Hippocampal formation (tissue), 2 donors: Measurements from ENCODE around the gene GOLGA8N.
A peak's percentile ranks its signal among the peaks of the same experiment; 100 is the strongest.
"Not testable (repeated sequence)": the region's sequence is repeated elsewhere in the genome, so short reads cannot be mapped to it uniquely, and the experiment has no call there.

Experiments used
- DNase-seq, 2 donors: peaks; one replicate each; lab custom pipeline; 2025; lab: John Stamatoyannopoulos, UW

GOLGA8N gene

DNA sequence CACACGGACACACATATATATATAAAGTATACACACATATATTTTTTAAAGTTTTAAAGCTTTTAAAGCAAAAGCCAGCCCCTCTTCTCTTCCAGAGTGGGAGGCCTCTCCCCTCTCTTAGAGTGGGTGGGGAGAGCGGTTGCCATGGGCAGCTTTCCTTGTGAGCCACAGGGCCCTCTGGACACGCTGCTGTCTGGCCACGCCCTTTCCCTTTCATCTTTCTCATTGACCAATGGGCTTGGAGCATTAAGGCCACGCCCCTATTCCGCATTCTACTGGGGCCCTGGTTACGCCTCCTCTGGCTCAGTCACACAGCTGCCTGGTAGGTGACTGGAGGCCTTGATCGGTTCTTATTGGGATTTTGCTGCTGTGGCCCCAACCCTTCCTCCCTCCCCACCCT is at the start of gene GOLGA8N:
Gene GOLGA8N, plus strand, starts transcription at position 306 of the 400 bp plus-strand sequence.
- not testable (repeated sequence) for DNase-seq

DNA sequence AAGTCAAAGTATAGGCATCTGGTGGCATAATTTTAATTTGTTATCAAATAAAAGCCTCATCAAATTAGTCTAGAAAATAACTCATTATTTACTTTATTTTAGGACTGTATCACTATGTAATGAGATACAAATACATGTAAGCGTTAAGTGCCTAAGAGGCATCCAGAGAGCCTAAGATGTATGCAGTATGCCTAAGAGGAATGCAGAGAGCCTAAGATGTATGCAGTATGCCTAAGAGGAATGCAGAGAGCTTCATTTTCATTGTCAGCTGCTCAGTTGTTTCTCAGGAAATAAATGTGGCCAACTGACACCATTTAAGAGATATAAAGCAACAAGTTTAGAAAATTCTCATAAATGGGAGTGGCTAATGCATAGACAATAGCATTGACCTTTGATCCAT is 49.8 kb upstream of the GOLGA8N start:
- DNase-seq: not testable (repeated sequence)

DNA sequence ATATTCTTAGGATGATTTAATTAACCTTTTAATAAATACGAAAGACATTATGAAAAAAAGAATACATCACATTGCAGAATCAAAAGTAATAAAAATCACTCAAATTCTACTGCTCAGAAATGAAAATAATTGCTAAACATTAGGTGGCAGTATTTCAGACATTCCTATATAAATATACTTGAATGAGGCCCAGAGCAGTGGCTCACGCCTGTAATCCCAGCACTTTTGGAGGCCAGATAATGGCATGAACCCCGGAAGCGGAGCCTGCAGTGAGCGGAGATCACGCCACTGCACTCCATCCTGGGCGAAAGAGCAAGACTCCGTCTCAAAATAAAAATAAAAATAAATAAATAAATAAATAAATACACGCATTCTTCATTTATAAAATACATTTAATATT is 48.1 kb upstream of the GOLGA8N start:
- DNase-seq: not testable (repeated sequence)

DNA sequence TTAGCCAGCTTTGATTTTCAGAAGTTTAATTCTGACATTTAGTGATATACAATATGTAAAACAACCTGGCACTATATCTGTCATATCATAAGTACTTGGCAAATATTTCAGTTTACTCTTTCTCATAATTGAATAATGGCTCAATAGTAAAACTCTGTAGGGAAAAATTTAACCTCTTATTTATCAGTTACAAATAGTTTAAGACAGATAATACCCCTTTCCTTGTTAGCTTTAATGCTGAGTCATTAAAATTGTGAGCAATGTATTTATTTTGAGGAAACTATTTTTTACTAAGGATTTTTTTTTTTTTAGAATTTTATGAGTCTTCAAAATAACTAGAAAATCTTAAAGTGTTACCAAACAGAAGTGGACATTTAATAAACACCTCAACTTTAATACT is 38.7 kb upstream of the GOLGA8N start:
- not testable (repeated sequence) for DNase-seq

DNA sequence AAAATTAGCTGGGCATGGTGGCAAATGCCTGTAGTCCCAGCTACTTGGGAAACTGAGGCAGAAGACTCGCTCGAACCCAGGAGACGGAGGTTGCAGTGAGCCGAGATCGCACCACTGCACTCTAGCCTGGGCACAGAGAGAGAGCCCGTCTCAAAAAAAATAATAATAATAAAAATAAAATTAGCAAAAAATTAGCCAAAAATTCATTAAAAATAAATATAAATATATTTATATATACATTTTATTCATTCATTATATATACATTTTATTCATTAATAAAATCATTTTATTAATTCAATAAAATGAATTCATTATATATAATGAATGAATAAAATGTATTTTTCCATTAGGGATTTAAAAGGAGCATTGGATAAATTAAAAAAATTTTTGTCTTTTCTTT is 31.1 kb upstream of the GOLGA8N start:
- not testable (repeated sequence) for DNase-seq

DNA sequence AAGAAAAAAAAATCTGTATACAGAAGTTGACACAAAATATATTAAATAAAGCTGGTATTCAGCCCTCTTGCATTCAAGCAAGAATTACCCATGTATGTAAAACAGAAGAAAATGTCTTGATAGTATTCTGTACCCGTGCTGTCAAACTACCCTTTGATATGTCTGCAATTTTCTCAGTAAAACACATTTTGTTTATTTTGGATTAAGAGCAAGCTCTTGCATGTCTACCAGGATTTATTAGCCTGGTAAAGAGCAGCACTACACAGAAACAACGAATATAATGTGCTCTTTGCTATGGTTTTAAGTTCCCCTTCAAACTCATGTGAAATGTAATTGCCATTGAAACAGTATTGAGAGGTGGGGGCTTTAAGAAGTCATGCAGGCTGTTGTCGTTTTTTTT is 24.3 kb upstream of the GOLGA8N start:
- DNase-seq: not testable (repeated sequence)

DNA sequence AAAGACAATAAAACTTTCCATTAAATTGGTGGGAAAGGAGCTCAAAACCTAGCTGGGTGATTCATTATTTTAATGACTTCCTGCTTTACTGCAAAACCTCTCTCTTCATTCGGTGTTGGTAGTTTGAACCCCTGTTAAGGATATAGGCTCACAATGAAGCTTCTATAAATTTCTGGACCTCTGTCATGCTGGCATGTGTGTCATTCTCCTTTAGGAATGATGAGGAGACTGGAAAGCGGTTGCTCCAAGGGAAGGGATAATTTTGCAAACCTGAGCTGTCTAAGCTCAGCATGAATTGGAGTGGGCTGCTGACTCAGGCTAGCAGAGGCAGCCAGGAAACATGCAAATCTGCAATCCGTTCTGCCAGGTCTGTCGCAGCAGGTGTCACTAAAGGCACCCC is 14.8 kb upstream of the GOLGA8N start:
- DNase-seq: not testable (repeated sequence)

DNA sequence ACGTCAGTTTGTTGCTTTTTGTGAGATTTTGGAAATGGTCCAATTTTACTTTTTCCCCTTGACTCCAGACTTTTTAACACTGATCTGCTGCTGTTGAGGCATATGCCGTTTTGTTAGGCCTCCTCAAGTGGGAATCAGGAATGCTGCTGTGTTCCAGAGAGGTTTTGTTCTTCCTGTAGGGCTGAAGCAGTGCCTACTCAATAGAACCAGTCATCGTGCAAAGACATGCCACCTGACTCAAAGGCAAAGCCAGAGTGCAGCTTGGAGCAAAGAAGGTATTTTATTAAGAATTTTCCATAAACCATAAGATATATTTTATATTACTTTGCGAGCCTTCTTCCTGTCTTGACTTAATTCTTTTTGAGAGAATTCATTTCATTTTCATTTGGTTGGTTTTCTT is 7.4 kb upstream of the GOLGA8N start:
- DNase-seq: not testable (repeated sequence)

DNA sequence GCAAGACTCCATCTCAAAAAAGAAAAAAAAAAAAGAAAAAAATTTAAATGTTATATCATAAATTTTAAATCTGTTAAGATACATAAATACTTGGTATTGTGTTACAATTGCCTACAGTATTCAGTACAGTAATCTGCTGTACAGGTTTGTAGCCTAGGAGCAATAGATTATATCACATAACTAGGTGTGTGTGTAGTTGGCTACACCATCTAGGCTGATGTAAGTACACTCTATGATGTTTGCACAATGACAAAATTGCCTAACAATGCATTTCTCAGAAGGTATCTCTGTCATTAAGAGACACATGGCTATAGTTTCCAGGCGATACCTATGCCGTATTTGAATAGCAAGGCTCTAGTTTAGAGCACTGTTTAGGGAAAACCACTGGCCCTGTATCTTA is 16.3 kb downstream of the GOLGA8N start:
- DNase-seq: not testable (repeated sequence)

DNA sequence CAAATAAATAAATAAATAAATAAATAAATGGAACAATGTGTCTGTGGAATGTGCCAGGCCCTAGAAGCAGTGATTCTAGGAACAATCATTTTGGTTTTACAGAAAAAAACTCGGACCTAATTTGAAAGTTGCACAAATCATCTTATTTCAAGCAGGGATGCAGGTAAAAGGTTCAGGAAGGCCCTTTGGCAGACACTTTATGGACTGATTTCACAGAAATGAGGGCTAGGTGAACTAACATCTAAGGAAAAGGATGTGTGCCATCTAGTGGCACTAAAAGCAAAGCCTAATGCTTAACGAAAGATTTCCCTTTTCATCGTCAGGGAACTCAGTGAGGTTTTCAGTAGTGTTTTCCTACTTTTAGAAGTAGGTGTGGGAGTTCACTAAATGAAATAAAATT is 17.5 kb downstream of the GOLGA8N start:
- DNase-seq: not testable (repeated sequence)

DNA sequence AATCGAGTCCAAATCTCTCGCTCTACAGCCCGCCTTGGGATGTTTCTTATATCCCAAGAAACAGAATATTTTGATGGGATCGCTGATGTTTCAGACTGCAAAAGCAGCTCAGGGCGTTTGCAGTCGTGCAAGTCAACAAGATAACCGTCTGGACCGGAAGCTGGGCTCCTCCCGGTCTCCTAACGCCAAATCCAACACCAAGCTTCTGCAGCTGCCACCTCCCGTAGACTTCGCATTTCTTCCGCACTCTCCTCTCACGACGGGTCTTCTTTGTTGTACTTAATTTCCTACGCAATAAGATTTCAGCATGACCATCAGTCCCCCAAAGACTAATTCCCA is 21.4 kb downstream of the GOLGA8N start:
- not testable (repeated sequence) for DNase-seq

DNA sequence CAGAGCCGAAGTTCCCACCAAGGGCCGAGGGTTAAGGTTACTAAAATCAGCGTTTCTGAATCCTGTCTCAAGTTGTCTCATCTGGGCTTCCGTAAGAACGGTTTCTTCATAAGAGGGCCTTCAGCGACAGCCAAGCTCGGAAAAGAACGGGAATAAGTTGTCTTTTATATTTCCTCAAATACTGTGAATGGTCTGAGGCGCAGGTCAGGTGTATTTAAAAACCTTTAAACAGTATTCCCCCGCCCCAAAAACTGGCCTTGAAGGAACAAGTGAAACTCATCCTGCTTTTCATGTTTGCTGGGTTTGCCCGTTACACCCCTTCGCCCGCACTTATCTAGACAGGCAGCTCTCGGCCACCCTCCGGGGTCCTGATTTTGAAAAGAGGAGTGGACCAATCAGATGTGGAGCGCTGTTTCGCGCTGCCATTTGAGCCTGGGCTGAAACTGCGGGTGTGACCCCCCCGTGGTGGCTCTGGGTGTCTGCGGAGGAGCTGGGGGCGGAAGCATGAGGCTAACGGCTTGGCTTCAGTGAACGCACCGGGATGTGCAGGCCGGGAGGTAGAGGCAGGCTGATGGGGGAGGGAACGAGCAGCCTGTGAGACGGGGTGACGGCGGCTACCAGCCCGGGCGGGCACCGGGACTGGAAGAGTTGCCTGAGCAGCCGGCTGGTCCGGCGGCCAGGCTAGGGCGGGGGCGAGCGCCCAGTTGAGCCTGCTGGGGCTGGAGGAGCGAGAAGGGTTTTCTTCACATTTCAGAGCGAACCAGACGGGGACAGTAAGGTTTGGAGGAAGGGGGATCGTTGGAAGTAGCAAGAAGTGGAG is 22.0 kb downstream of the GOLGA8N start, which contains the start of gene ARHGAP11A:
Gene ARHGAP11A, plus strand, starts transcription at position 454 of the 820 bp plus-strand sequence. CDS start 708 bp downstream, outside the sequence.
- not testable (repeated sequence) for DNase-seq

DNA sequence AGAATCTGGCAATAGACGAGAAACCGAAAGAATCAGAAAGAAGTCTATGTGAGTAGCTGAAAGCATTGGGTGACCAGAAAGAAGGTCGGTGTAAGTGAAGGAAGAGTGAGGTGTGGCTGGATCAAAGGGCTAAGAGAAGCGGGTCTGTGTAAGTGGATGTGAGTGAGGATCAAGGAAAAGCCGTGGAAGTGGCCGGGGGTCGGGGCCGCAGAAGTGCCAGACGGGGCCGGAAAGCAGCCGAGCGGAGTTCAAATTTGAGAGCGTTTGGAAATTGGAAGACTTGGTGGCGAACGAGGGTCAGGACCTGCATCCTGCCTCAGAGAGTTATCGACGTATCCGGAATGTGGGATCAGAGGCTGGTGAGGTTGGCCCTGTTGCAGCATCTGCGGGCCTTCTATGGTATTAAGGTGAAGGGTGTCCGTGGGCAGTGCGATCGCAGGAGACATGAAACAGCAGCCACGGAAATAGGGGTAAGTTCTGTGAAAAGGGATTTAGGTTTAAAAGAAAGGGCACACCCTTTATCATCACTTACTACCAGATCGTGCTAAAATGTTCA is 22.7 kb downstream of the GOLGA8N start:
- not testable (repeated sequence) for DNase-seq

DNA sequence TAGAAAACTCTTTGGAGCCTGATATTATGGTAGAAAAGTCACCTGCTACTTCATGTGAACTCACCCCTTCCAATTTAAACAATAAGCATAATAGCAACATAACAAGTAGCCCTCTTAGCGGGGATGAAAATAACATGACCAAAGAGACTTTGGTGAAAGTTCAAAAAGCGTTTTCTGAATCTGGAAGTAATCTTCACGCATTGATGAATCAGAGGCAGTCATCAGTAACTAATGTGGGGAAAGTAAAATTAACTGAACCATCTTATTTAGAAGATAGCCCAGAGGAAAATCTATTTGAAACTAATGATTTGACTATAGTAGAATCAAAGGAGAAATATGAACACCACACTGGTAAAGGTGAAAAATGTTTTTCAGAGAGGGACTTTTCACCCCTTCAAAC is 43.2 kb downstream of the GOLGA8N start:
- no peak for DNase-seq

DNA sequence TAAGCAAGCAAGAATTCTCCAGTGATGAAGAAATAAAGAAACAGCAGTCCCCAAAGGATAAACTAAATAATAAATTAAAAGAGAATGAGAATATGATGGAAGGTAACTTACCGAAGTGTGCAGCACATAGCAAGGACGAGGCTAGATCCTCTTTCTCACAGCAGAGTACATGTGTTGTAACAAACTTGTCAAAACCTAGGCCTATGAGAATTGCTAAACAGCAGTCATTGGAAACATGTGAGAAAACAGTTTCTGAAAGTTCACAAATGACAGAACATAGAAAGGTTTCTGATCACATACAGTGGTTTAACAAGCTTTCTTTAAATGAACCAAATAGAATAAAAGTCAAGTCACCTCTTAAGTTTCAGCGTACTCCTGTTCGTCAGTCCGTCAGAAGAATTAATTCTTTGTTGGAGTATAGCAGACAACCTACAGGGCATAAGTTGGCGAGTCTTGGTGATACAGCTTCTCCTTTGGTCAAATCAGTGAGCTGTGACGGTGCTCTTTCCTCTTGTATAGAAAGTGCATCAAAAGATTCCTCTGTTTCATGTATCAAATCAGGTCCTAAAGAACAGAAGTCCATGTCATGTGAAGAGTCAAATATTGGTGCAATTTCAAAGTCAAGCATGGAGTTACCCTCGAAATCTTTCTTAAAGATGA is 43.8 kb downstream of the GOLGA8N start:
- DNase-seq: no peak

DNA sequence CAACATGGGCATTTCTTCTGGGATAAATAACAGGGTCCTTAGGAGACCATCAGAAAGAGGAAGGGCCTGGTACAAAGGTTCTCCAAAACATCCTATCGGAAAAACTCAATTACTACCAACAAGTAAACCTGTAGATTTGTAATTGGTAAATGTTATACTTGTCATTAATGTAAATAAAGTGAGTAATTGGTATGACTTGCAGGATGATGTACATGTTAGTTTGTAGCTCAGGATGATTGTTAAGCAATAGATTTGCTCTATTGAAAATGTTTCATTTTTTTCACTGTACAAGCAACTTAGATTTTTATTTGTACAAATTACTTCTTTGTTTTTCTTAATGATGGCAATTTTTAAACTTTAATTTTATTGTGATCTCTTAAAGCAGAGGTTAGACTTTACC is 44.4 kb downstream of the GOLGA8N start:
- no peak for DNase-seq

DNA sequence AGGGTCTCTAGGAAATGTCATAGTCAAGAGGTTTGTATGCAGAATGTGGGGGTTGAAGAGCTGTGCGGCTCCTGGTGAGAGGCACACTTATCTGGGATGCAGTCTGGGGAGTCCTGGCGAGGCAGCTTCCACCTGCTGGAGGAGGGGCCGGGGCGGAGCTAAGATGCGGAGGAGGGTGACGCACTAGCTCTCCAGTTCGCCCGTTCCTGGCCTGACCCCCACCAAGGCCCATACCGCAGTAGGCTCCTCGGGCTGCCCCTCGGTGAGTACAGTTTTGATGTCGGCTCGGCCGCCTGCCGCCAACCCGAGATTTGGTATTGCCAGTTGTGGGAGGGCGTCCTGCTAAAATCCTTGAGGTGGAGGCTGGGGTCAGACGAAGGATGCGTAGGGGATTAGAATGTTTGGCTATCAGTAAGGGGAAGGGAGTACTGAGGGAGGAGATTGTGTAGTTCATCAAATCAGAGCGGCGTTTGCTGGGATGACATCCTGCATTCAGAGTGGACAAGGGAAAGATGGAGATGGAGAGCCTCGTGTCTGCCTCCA is 48.3 kb downstream of the GOLGA8N start, which contains the start of gene SCG5:
Gene SCG5, plus strand, starts transcription at position 194 of the 543 bp plus-strand sequence. CDS start 1,883 bp downstream, outside the sequence.
- DNase-seq: peak; percentile 55 to 67

DNA sequence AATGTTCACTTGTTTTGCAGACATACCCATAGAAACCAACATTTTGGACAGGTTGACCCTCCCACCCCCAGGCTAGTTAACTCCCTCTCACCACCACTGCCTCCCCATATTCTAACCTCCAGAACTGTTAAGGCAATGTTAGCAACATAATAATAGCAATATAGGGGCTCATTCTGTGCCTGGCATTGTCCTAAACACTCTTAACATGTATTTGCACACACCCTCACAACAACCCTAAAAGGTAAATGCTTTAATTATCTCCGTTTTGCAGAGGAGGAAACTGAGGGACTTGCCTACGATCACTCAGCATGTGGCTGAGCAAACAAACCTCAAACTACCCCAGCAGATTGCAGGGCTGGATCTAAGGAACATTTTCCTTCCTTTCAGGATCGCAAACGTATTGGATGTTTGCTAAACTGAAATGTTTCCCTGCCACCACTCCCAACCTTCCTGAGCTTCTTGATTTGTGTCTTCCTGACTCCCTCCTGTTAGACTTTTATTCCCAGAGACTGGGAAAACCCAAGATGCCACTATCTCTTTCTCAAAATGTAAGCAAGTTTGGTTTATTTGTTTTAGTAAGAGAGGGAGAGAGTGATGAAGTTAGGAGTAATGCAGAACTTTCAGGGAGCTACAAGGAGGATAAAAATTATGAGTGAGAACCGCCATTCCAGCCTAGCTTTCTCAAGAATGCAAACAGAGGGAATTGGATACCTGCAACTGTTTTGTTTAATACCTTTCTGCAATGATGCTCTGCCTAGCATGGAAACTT is 49.6 kb downstream of the GOLGA8N start:
- no peak for DNase-seq

DNA sequence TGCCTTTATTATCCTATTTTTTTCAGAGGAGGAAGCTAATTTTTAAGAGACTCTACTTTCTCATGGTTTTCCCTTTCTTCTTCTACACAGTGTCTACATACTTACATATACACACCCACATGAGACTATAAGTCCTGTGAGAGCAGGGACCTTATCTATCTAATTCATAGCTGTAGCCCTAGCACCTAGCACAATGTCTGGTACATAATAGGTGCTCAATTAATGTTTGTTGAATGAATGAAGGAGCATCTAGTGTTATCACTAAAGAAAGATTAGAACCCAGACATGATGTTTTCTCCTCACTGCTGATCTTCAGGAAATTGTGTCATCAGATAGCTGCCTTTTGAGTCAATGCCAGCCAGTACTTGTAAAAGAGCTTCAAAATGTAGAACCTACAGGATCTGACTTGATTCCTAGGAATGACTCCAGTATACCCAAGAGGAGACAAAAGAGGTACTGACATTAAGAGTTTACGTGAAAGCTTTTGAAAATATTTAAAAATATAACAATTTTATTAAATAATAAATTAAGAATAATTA is 50.7 kb downstream of the GOLGA8N start:
- DNase-seq: no peak

DNA sequence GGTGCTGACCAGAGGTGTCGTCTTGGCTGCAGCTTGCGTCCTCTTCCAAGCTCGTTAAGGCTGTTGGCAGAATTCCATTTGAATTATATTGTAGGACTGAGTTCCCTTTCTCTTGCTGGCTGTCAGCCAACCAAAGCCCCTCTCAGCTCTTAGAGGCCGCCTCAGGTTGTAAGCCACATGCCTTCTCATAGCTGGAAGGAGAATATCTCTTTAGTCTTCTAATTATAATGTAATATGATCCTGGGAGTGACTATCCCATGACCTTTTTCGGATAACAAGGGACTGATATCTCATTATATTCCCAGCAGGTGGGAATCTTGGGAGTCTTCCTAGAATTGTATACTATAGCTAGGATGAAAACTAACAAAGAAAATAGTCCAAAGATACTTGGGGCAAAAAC is 53.0 kb downstream of the GOLGA8N start:
- DNase-seq: no peak

DNA sequence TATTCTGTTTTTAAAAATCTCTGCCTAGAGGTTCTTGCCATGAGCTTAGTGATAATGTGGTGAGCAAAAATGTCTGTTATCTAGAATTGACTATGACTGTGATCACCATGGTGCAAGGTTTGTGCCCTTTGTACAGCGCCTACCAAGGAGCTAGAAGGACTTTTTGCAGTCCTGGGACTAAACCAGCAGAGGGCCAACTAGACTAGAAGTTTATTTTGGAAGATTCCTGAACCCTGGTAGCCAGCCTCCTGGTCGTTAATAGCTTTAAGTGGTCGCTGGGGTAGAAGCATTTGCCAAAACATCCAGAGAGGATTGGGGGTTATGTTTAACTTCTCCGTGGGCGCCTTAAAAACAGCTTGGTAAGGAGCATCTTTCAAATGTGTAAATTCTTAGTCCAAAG is 56.1 kb downstream of the GOLGA8N start:
- no peak for DNase-seq
